ENCODE data around the gene HEPHL1. TPM values are rescaled to one million over a fixed set of nuclear protein-coding genes. Genes with fewer than 3 reads are reported as not detected.

The HEPHL1 gene
- total and polyA plus RNA-seq, 2 donors, result 0.14 to 0.27 TPM

- 89% methylated on average over 10 of the region's 10 CpGs for WGBS
- no peaks in the 10 kb centered on the region for H3K9me3 ChIP-seq (ENCODE audit: control insufficient read depth in 2 of 2, insufficient read depth in 1 of 2, low read length in 1 of 2)
- no peak for DNase-seq (ENCODE audit: low read depth in 6 of 9, low spot score in 9 of 9)
Measured at GRCh38 chr11:94134651-94135512, 113.7 kb downstream of the HEPHL1 start.

GRCh38 chr11:94139416-94139815, 118.3 kb downstream of the HEPHL1 start:
- 98% methylated on average over 4 of the region's 4 CpGs for WGBS

More at GRCh38 chr11:94134651-94135512, 113.7 kb downstream of the HEPHL1 start:
- Histone ChIP-seq H3K36me3 (ENCODE audit: control insufficient read depth in 2 of 2, insufficient read depth in 2 of 2, low read length in 1 of 2) (no peaks in the 10 kb centered on the region), H3K4me3 (ENCODE audit: low read length in 2 of 2) (no peak overlapping the region), H3K27me3 (ENCODE audit: control insufficient read depth in 2 of 2, insufficient read depth in 1 of 2, low read length in 1 of 2) (no peaks in the 10 kb centered on the region), H3K4me1 (ENCODE audit: control insufficient read depth in 2 of 2, insufficient read depth in 2 of 2, low read length in 2 of 2) (peaks cover 11 to 27% of the 10 kb centered on the region in 2 donors), H3K27ac (ENCODE audit: low read depth in 1 of 2, low read length in 1 of 2) (peak overlapping the region in 1 of 2 donors; percentile 63)

GRCh38 chr11:94140154-94140655, 119.1 kb downstream of the HEPHL1 start:
- H3K9me3 ChIP-seq (ENCODE audit: control insufficient read depth in 2 of 2, insufficient read depth in 1 of 2, low read length in 1 of 2), result no peaks in the 10 kb centered on the region
- WGBS, result 88% methylated on average over 2 of the region's 2 CpGs
- no peak overlapping the region for H3K4me3 ChIP-seq (ENCODE audit: low read length in 2 of 2)
- H3K27ac ChIP-seq (ENCODE audit: low read depth in 1 of 2, low read length in 1 of 2), result no peak overlapping the region
- H3K36me3 ChIP-seq (ENCODE audit: control insufficient read depth in 2 of 2, insufficient read depth in 2 of 2, low read length in 1 of 2), result no peaks in the 10 kb centered on the region
- no peaks in the 10 kb centered on the region for H3K27me3 ChIP-seq (ENCODE audit: control insufficient read depth in 2 of 2, insufficient read depth in 1 of 2, low read length in 1 of 2)
- DNase-seq (ENCODE audit: low read depth in 6 of 9, low spot score in 9 of 9), result no peak
- H3K4me1 ChIP-seq (ENCODE audit: control insufficient read depth in 2 of 2, insufficient read depth in 2 of 2, low read length in 2 of 2), result no peaks in the 10 kb centered on the region

More at GRCh38 chr11:94139416-94139815, 118.3 kb downstream of the HEPHL1 start:
- Histone ChIP-seq H3K36me3 (ENCODE audit: control insufficient read depth in 2 of 2, insufficient read depth in 2 of 2, low read length in 1 of 2) (no peaks in the 10 kb centered on the region), H3K27me3 (ENCODE audit: control insufficient read depth in 2 of 2, insufficient read depth in 1 of 2, low read length in 1 of 2) (no peaks in the 10 kb centered on the region), H3K4me1 (ENCODE audit: control insufficient read depth in 2 of 2, insufficient read depth in 2 of 2, low read length in 2 of 2) (peaks cover 0 to 6% of the 10 kb centered on the region in 2 donors), H3K4me3 (ENCODE audit: low read length in 2 of 2) (no peak overlapping the region), H3K27ac (ENCODE audit: low read depth in 1 of 2, low read length in 1 of 2) (no peak overlapping the region), H3K9me3 (ENCODE audit: control insufficient read depth in 2 of 2, insufficient read depth in 1 of 2, low read length in 1 of 2) (no peaks in the 10 kb centered on the region)
- DNase-seq (ENCODE audit: low read depth in 6 of 9, low spot score in 9 of 9), result no peak

- H3K4me3 ChIP-seq (ENCODE audit: low read length in 2 of 2), result no peak overlapping the region
- H3K9me3 ChIP-seq (ENCODE audit: control insufficient read depth in 2 of 2, insufficient read depth in 1 of 2, low read length in 1 of 2), result no peaks in the 10 kb centered on the region
- no peaks in the 10 kb centered on the region for H3K36me3 ChIP-seq (ENCODE audit: control insufficient read depth in 2 of 2, insufficient read depth in 2 of 2, low read length in 1 of 2)
- H3K27ac ChIP-seq (ENCODE audit: low read depth in 1 of 2, low read length in 1 of 2), result no peak overlapping the region
- no peaks in the 10 kb centered on the region for H3K27me3 ChIP-seq (ENCODE audit: control insufficient read depth in 2 of 2, insufficient read depth in 1 of 2, low read length in 1 of 2)
- WGBS, result 97% methylated on average over 12 of the region's 12 CpGs
- DNase-seq (ENCODE audit: low read depth in 6 of 9, low spot score in 9 of 9), result no peak
- H3K4me1 ChIP-seq (ENCODE audit: control insufficient read depth in 2 of 2, insufficient read depth in 2 of 2, low read length in 2 of 2), result peaks cover 0 to 3% of the 10 kb centered on the region in 2 donors
Measured at GRCh38 chr11:94141511-94142307, 120.6 kb downstream of the HEPHL1 start.

GRCh38 chr11:94142308-94143281, 121.4 kb downstream of the HEPHL1 start:
- 96% methylated on average over 7 of the region's 7 CpGs for WGBS
- DNase-seq (ENCODE audit: low read depth in 6 of 9, low spot score in 9 of 9), result no peak
- Histone ChIP-seq H3K4me3 (ENCODE audit: low read length in 2 of 2) (no peak overlapping the region), H3K36me3 (ENCODE audit: control insufficient read depth in 2 of 2, insufficient read depth in 2 of 2, low read length in 1 of 2) (no peaks in the 10 kb centered on the region), H3K27me3 (ENCODE audit: control insufficient read depth in 2 of 2, insufficient read depth in 1 of 2, low read length in 1 of 2) (no peaks in the 10 kb centered on the region), H3K4me1 (ENCODE audit: control insufficient read depth in 2 of 2, insufficient read depth in 2 of 2, low read length in 2 of 2) (peaks cover 5 to 7% of the 10 kb centered on the region in 2 donors), H3K27ac (ENCODE audit: low read depth in 1 of 2, low read length in 1 of 2) (no peak overlapping the region), H3K9me3 (ENCODE audit: control insufficient read depth in 2 of 2, insufficient read depth in 1 of 2, low read length in 1 of 2) (no peaks in the 10 kb centered on the region)

- no peaks in the 10 kb centered on the region for H3K9me3 ChIP-seq (ENCODE audit: control insufficient read depth in 2 of 2, insufficient read depth in 1 of 2, low read length in 1 of 2)
- no peaks in the 10 kb centered on the region for H3K36me3 ChIP-seq (ENCODE audit: control insufficient read depth in 2 of 2, insufficient read depth in 2 of 2, low read length in 1 of 2)
- peaks cover 8 to 17% of the 10 kb centered on the region in 2 donors for H3K4me1 ChIP-seq (ENCODE audit: control insufficient read depth in 2 of 2, insufficient read depth in 2 of 2, low read length in 2 of 2)
- H3K27me3 ChIP-seq (ENCODE audit: control insufficient read depth in 2 of 2, insufficient read depth in 1 of 2, low read length in 1 of 2), result no peaks in the 10 kb centered on the region
- no peak for DNase-seq (ENCODE audit: low read depth in 6 of 9, low spot score in 9 of 9)
- no peak overlapping the region for H3K27ac ChIP-seq (ENCODE audit: low read depth in 1 of 2, low read length in 1 of 2)
- H3K4me3 ChIP-seq (ENCODE audit: low read length in 2 of 2), result no peak overlapping the region
- 97% methylated on average over 3 of the region's 3 CpGs for WGBS
Measured at GRCh38 chr11:94144216-94144615, 123.1 kb downstream of the HEPHL1 start.

- WGBS, result 100% methylated on average over 1 of the region's 1 CpG
- Histone ChIP-seq H3K36me3 (ENCODE audit: control insufficient read depth in 2 of 2, insufficient read depth in 2 of 2, low read length in 1 of 2) (no peaks in the 10 kb centered on the region), H3K27me3 (ENCODE audit: control insufficient read depth in 2 of 2, insufficient read depth in 1 of 2, low read length in 1 of 2) (no peaks in the 10 kb centered on the region), H3K9me3 (ENCODE audit: control insufficient read depth in 2 of 2, insufficient read depth in 1 of 2, low read length in 1 of 2) (no peaks in the 10 kb centered on the region), H3K4me3 (ENCODE audit: low read length in 2 of 2) (no peak overlapping the region), H3K4me1 (ENCODE audit: control insufficient read depth in 2 of 2, insufficient read depth in 2 of 2, low read length in 2 of 2) (peaks cover 11 to 22% of the 10 kb centered on the region in 2 donors), H3K27ac (ENCODE audit: low read depth in 1 of 2, low read length in 1 of 2) (no peak overlapping the region)
- DNase-seq (ENCODE audit: low read depth in 6 of 9, low spot score in 9 of 9), result no peak
Measured at GRCh38 chr11:94144664-94145063, 123.5 kb downstream of the HEPHL1 start.

GRCh38 chr11:94145431-94145830, 124.3 kb downstream of the HEPHL1 start:
- Histone ChIP-seq H3K36me3 (ENCODE audit: control insufficient read depth in 2 of 2, insufficient read depth in 2 of 2, low read length in 1 of 2) (no peaks in the 10 kb centered on the region), H3K27ac (ENCODE audit: low read depth in 1 of 2, low read length in 1 of 2) (no peak overlapping the region), H3K27me3 (ENCODE audit: control insufficient read depth in 2 of 2, insufficient read depth in 1 of 2, low read length in 1 of 2) (no peaks in the 10 kb centered on the region), H3K9me3 (ENCODE audit: control insufficient read depth in 2 of 2, insufficient read depth in 1 of 2, low read length in 1 of 2) (no peaks in the 10 kb centered on the region), H3K4me1 (ENCODE audit: control insufficient read depth in 2 of 2, insufficient read depth in 2 of 2, low read length in 2 of 2) (peaks cover 14 to 28% of the 10 kb centered on the region in 2 donors), H3K4me3 (ENCODE audit: low read length in 2 of 2) (no peak overlapping the region)
- DNase-seq (ENCODE audit: low read depth in 6 of 9, low spot score in 9 of 9), result no peak
- 93% methylated on average over 2 of the region's 2 CpGs for WGBS

Data from thymus (tissue), 11 donors.